MG63 (cell line): ENCODE measurements around the gene C19orf25. TPM values are rescaled to one million over a fixed set of nuclear protein-coding genes. Genes with fewer than 3 reads are reported as not detected.
"Not testable (repeated sequence)": the region's sequence is repeated elsewhere in the genome, so short reads cannot be mapped to it uniquely, and the experiment has no call there.

Source experiments
- DNase-seq: peaks from one replicate; pipeline ENCODE4 v3.0.0-alpha.2; 2020
- H3K27me3 ChIP-seq: fragments of 250-450 bp; sonication (Bioruptor Pico); 2 replicates; pipeline ENCODE4 v1.5.1; 2020; ENCODE audit warnings: mild to moderate bottlenecking, moderate library complexity
- H3K36me3 ChIP-seq: fragments of 250-450 bp; sonication (Bioruptor Pico); 2 replicates; pipeline ENCODE4 v1.5.1; 2020; ENCODE audit warnings: mild to moderate bottlenecking, moderate library complexity
- H3K4me3 ChIP-seq: fragments of 250-450 bp; sonication (Bioruptor Pico); 2 replicates; pipeline ENCODE4 v1.5.1; 2020; ENCODE audit warnings: mild to moderate bottlenecking, moderate library complexity
- H3K9me3 ChIP-seq: fragments of 250-450 bp; sonication (Bioruptor Pico); 2 replicates; pipeline ENCODE4 v1.5.1; 2020; ENCODE audit warnings: mild to moderate bottlenecking, moderate library complexity
- total RNA-seq: library from RNA; depleted of rRNA; stranded (reverse); fragments of >200 nt; shearing (Covaris generic); gene quantifications from 2 replicates; pipeline ENCODE4 v1.2.3, GENCODE V29; 2014; ENCODE audit warnings: low replicate concordance

The C19orf25 gene
- total RNA-seq, 1 experiment from 2014 or later = 51.6 TPM

DNA sequence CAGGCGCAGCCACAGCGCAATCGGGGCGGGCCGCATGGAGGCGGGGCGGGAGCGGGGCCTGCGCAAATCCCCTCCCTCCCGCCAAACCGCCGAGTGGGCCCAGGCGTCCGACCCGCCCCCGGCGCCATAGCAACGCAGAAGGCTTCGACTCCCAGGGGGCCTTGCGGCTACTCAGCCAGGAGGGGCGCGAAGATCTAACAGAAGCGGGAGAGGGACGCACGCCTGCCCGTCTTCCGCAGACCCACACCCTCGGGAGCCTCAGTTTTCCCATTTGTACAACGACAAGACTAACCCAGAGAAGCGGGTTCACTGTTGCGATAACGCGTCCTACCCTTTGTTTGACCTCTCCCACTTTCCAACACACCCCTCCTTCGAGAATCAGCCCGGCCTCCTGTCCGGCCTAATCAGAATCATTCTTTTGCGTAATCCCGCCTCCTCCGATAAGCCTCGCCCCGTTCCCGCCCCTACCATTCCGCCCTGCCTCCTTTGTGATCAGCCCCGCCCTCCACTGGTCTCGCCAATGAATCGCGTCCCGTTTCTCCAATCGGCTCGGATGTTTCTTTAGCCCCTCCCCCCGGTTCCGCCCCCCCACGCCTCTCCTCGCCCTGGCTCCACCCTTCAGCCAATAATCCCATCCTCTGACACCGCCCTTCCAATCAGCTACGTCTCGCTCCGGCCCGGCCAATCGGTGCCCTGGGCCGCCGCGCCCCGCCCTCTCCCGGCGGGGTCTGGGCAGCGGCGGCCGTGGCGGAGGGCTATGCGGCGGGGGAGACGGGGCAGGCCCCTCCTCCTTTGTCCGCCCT lies 11.5 kb upstream of the C19orf25 start, which contains the start of gene PCSK4:
PCSK4 (minus strand) TSS at position 40 of the 803 bp plus-strand sequence; CDS start at position 36, 4 bp downstream.
- Histone ChIP-seq H3K36me3 (no peaks in the 10 kb centered on the region), H3K9me3 (no peaks in the 10 kb centered on the region), H3K27me3 (no peaks in the 10 kb centered on the region), H3K4me3 (peak within 1 kb of the TSS; percentile 54)
- peak; percentile 90 for DNase-seq

DNA sequence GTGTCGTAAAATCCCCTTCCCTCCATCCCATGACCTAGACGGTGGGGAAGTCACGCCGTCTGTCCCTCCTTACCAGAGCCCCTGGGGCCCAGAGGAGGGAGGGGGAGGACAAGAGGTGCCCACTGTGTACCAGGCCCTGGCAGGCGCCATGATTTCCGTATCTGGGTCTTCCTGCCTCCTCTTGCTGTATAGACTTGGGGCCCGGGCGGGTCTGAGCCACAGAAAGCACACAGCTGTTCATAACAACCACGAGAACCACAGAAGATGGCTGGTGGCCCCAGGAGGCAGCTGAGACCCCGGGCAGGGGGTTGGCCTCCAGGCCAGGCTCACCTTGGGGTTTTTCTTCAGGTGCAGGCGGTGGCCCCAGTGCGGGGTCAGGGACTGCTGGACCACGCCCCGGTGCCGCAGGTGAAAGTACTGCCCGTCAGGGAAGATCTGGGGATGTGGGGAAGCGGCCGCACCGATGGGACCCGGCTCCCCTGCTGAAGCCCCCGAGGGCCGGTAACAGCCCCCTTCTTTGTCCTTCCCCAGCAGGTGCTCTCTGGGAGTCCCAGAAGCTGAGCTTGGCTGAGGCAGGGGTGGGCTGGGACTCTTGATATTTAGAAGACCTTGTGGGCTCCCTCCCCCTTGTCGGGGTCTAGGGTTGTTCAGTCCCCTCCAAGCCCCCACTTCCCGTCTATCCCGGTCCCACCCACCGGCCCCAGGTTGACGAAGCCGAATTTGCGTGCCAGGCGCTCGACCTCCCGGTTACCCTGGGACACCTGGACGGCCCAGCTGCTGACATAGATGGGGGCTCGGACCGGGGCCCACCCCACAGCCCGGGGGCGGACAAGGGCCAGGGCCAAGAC lies 10.7 kb upstream of the C19orf25 start:
- H3K27me3 ChIP-seq = no peaks in the 10 kb centered on the region
- no peaks in the 10 kb centered on the region for H3K9me3 ChIP-seq
- no peak for DNase-seq
- H3K36me3 ChIP-seq = no peaks in the 10 kb centered on the region
- H3K4me3 ChIP-seq = peak overlapping the region; percentile 54

DNA sequence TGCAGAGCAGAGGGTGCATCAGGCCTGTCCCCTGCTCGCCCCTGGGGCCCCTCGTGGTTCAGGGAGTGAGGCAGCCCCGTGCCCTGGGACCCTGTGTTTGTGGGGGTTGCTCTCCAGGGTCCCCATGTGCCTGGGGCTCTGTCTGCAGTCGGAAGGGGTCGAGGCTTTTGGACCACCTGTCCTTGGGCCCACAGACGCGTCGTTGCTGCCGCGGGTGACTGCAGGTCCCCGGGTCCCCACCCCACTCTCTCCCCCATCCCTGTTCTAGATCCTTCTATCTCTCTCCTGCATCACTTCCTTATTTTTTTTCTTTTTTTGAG lies 9.2 kb upstream of the C19orf25 start:
- no peaks in the 10 kb centered on the region for H3K9me3 ChIP-seq
- no peaks in the 10 kb centered on the region for H3K36me3 ChIP-seq
- H3K4me3 ChIP-seq = no peak overlapping the region
- no peak for DNase-seq
- no peaks in the 10 kb centered on the region for H3K27me3 ChIP-seq

DNA sequence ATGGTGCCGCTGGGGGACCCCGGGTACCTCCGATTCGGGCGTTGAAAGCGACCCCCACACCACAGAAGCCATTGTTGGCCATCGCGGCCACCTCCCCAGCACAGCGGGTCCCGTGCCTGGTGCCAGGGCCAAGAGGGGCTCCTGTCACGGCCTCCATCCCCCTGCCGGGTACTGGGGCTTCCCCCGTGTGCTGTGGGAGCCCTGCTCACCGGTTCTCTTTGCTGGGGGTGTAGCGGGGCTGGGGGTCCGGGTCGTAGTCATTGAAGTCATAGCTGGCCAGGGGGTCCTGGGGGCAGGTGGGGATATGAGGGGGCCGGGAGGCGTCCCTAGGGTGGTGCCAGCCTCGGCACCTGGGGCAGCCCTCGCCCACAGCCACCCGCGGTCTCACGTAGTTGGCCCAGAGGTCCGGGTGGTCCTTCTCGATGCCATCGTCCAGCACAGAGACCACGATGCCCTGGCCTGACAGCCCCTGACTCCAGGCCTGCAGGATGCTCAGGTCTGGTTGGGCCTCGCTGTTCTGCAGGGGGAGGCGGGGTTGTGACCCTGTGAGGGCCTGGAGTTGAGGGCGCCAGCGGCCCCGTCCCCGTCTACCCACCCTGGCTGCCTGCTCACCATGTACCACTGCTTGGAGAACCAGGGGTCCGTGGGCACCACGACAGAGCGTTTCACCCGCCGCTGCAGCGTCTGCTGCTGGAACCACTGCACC lies 8.7 kb upstream of the C19orf25 start:
- Histone ChIP-seq H3K4me3 (no peak overlapping the region), H3K9me3 (no peaks in the 10 kb centered on the region), H3K27me3 (no peaks in the 10 kb centered on the region), H3K36me3 (no peaks in the 10 kb centered on the region)
- DNase-seq = no peak

- no peaks in the 10 kb centered on the region for H3K9me3 ChIP-seq
- no peaks in the 10 kb centered on the region for H3K36me3 ChIP-seq
- H3K27me3 ChIP-seq = no peaks in the 10 kb centered on the region
- DNase-seq = no peak
- H3K4me3 ChIP-seq = no peak overlapping the region
These were observed 7.9 kb upstream of the C19orf25 start for GRCh38 chr19:1486720-1487575.

DNA sequence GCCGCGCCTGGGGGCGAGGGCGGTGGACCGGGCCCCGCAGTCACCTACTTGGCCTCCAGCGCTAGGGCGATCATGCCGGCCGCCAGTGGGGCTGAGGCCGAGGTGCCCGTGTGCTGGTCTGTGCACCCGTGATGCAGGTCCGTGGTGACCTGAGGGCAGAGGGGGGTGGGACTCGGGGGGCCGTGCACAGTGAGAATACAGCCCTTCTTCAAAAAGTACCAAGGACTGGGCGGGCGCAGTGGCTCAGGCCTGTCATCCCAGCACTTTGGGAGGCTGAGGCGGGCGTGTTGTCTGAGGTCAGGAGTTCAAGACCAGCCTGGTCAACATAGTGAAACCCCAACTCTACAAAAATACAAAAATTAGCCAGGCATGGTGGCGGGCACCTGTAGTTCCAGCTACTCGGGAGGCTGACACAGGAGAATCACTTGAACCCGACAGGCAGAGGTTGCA lies 5.0 kb upstream of the C19orf25 start:
- Histone ChIP-seq H3K9me3 (no peaks in the 10 kb centered on the region), H3K36me3 (no peaks in the 10 kb centered on the region), H3K27me3 (no peaks in the 10 kb centered on the region)

GRCh38 chr19:1483131-1483978 lies 4.3 kb upstream of the C19orf25 start:
- Histone ChIP-seq H3K4me3 (no peak overlapping the region), H3K27me3 (no peaks in the 10 kb centered on the region), H3K9me3 (no peaks in the 10 kb centered on the region), H3K36me3 (no peaks in the 10 kb centered on the region)
- DNase-seq = no peak

More for the DNA sequence above, 5.0 kb upstream of the C19orf25 start:
- no peak overlapping the region for H3K4me3 ChIP-seq
- DNase-seq = no peak

GRCh38 chr19:1482361-1483130 lies 3.5 kb upstream of the C19orf25 start:
- no peak for DNase-seq
- Histone ChIP-seq H3K4me3 (no peak overlapping the region), H3K27me3 (no peaks in the 10 kb centered on the region), H3K36me3 (no peaks in the 10 kb centered on the region), H3K9me3 (no peaks in the 10 kb centered on the region)

- Histone ChIP-seq H3K36me3 (no peaks in the 10 kb centered on the region), H3K27me3 (no peaks in the 10 kb centered on the region), H3K9me3 (no peaks in the 10 kb centered on the region), H3K4me3 (no peak overlapping the region)
- DNase-seq = no peak
These were observed 2.9 kb upstream of the C19orf25 start for GRCh38 chr19:1481893-1482360.

DNA sequence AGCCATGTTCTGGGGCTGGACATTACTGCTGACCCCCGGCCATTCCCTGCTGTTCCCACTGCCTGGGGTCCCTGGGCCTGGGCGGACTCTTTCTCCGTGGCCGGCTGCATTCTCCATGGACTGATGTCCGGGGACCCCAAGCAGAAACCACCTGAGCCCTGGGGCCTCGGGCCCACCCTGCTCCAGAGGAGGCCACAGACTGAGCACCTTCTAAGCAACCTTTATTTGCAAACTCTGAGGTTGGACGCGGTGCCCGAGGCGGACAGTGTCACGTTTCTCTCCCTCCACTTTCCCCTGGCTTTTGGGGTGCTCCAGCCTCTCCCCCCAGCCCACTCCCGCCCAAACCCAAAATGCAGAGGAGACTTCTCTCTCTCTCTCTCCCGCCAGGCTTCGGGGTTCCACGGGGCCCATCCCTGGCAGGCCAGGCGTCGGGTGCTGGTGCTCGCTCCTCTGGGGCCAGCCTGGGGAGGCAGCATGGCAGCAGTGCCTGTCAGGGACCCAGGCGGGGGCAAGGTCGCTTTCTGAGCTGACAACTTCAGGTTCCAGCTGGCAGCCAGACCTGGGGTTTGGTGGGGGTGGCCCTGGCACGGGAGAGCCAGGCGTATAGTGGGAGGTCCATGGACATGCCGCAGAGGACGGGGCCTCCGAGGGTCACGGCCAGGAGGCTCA lies 2.3 kb upstream of the C19orf25 start:
- DNase-seq = no peak
- Histone ChIP-seq H3K9me3 (no peaks in the 10 kb centered on the region), H3K27me3 (no peaks in the 10 kb centered on the region), H3K36me3 (no peaks in the 10 kb centered on the region), H3K4me3 (no peak overlapping the region)

DNA sequence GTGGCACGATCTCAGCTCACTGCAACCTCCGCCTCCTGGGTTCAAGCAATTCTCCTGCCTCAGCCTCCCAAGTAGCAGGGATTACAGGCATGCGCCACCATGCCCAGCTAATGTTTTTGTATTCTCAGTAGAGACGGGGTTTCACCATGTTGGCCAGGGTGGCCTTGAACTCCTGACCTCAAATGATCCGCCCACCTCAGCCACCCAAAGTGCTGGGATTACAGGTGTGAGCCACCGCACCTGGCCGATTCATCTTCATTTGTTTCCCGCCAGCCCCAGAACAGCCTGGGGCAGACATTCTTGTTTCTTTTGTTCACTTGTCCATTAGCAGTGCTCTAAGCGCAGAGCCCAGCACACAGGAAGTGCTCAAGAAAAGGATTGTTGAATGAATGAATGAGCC lies 2.0 kb downstream of the C19orf25 start:
- not testable (repeated sequence) for H3K27me3 ChIP-seq, H3K4me3 ChIP-seq, DNase-seq, H3K36me3 ChIP-seq, H3K9me3 ChIP-seq

DNA sequence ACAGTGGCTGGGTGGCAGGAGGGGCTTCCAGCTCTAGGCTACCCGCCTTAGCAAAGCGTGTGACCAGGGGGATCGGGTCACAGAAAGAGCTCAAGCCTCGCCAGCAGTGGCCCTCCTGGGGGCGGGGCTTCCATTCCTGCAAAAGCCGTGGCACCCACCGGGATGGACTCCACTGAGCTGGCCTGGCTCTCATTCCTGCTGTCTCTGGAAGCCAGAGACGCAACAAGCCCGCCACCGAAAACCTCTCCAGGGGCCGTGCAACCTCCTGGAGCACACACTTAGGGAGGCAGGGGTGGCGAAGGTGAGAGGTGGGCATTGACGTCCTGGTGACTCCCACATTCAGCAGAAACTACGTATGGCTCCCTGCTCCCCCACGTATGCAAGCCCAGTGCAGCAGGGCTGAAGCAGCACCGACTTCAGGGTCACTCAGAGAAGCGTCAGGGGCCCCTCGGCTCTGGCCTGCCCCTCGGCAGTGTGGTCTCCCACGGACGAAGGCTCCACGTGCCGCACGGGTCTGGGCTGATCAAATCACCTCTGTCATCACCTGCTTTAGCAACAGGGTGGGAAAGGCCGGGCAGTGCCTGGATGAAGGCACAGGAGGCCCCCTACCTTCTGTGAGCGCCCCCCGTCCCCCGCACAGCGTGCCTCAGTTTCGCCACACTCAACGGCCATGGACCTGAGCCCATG lies 3.1 kb downstream of the C19orf25 start:
- no peak overlapping the region for H3K4me3 ChIP-seq
- no peaks in the 10 kb centered on the region for H3K9me3 ChIP-seq
- no peak for DNase-seq
- no peaks in the 10 kb centered on the region for H3K27me3 ChIP-seq
- no peaks in the 10 kb centered on the region for H3K36me3 ChIP-seq

- no peaks in the 10 kb centered on the region for H3K27me3 ChIP-seq
- no peak overlapping the region for H3K4me3 ChIP-seq
- H3K9me3 ChIP-seq = no peaks in the 10 kb centered on the region
- H3K36me3 ChIP-seq = no peaks in the 10 kb centered on the region
- no peak for DNase-seq
These were observed 4.2 kb downstream of the C19orf25 start for GRCh38 chr19:1474765-1475351.
